Measurements from ENCODE around the gene NUDT22.

Gene NUDT22

GRCh38 chr11:64258946-64259532 is 33.0 kb downstream of the NUDT22 start:
- DNase-seq, result no peak

- DNase-seq, result no peak
Measured at GRCh38 chr11:64259533-64260067, 33.5 kb downstream of the NUDT22 start.

- no peak for DNase-seq
Measured at GRCh38 chr11:64260147-64260708, 34.2 kb downstream of the NUDT22 start.

- no peak for DNase-seq
Measured at GRCh38 chr11:64261556-64262080, 35.5 kb downstream of the NUDT22 start.

- DNase-seq, result no peak
Measured at GRCh38 chr11:64262271-64263002, 36.4 kb downstream of the NUDT22 start.

- DNase-seq, result peak; percentile 41
Measured at GRCh38 chr11:64263021-64263946, 37.2 kb downstream of the NUDT22 start.

GRCh38 chr11:64263947-64264317 is 37.9 kb downstream of the NUDT22 start:
- no peak for DNase-seq

- no peak for DNase-seq
Measured at GRCh38 chr11:64264371-64264852, 38.3 kb downstream of the NUDT22 start.

GRCh38 chr11:64265176-64266160 is 39.4 kb downstream of the NUDT22 start:
- no peak for DNase-seq

GRCh38 chr11:64266339-64266738 is 40.3 kb downstream of the NUDT22 start:
- DNase-seq, result peak; percentile 57

- no peak for DNase-seq
Measured at GRCh38 chr11:64267207-64267945, 41.3 kb downstream of the NUDT22 start.

- peak; percentile 30 for DNase-seq
Measured at GRCh38 chr11:64268025-64268892, 42.2 kb downstream of the NUDT22 start.

- no peak for DNase-seq
Measured at GRCh38 chr11:64268893-64269539, 42.9 kb downstream of the NUDT22 start.

- DNase-seq, result peak; percentile 99
Measured at GRCh38 chr11:64269540-64270220, 43.6 kb downstream of the NUDT22 start.

GRCh38 chr11:64275031-64275800 is 49.1 kb downstream of the NUDT22 start:
- DNase-seq, result no peak

- DNase-seq, result no peak
Measured at GRCh38 chr11:64275841-64276240, 49.8 kb downstream of the NUDT22 start.

- DNase-seq, result peak; percentile 94
Measured at GRCh38 chr11:64276653-64277431, 50.8 kb downstream of the NUDT22 start.

All from T1000 (cell line).